Sigmoid colon (tissue), 7 donors: Measurements from ENCODE around the gene CCDC60. TPM values are rescaled to one million over a fixed set of nuclear protein-coding genes. Genes with fewer than 3 reads are reported as not detected.

Source experiments
- DNase-seq: peaks from one replicate; pipeline ENCODE4 v3.0.0-alpha.2; 2019
- H3K27ac ChIP-seq, 4 donors: fragments of 200-600 bp; sonication (generic); one replicate each; pipeline ENCODE4 v1.5.1; 2016 to 2019; ENCODE audit warnings: mild to moderate bottlenecking in 1 of 4
- H3K27me3 ChIP-seq, 3 donors: fragments of 200-600 bp; sonication (generic); one replicate each; pipeline ENCODE4 v1.5.1; 2019; ENCODE audit warnings: mild to moderate bottlenecking in 1 of 3
- H3K36me3 ChIP-seq, 4 donors: fragments of 200-600 bp; sonication (generic); one replicate each; pipeline ENCODE4 v1.5.1; 2016 to 2019
- H3K4me1 ChIP-seq, 4 donors: fragments of 200-600 bp; sonication (generic); one replicate each; pipeline ENCODE4 v1.5.1; 2017 to 2019
- H3K4me3 ChIP-seq, 4 donors: fragments of 200-600 bp; sonication (generic); one replicate each; pipeline ENCODE4 v1.5.1; 2017 to 2019; ENCODE audit warnings: mild to moderate bottlenecking in 2 of 4, moderate library complexity in 1 of 4
- H3K9me3 ChIP-seq, 4 donors: fragments of 200-600 bp in 3 of 4; sonication (generic) in 3 of 4; one replicate each; pipeline versions ENCODE4 v1.5.1 to v1.6.1; 2013 to 2019
- EP300 ChIP-seq, 4 donors: sonication (generic); formaldehyde crosslinking; IDR thresholded peaks; one replicate each; pipeline ENCODE4 v1.6.1; 2017; ENCODE audit warnings: antibody characterized with exemption in 4 of 4
- POLR2A ChIP-seq, 2 donors: fragments of 450-650 bp; IDR thresholded peaks; one replicate each; pipeline ENCODE4 v1.6.1; 2016; ENCODE audit warnings: antibody characterized with exemption in 2 of 2, mild to moderate bottlenecking in 2 of 2, moderate library complexity in 2 of 2
- POLR2AphosphoS5 ChIP-seq, 4 donors: sonication (generic); formaldehyde crosslinking; IDR thresholded peaks; one replicate each; pipeline ENCODE4 v1.6.1; 2017; ENCODE audit warnings: antibody characterized with exemption in 4 of 4
- WGBS, 2 donors: extraction: QIAGEN DNeasy Blood & Tissue Kit; methylation state at CpG; one replicate each; pipeline ENCODE4 v1.1.7; 2013; 5-methylcytosine and 5-hydroxymethylcytosine counted together
- intact Hi-C: fragments of 100-400 bp; cut with DNase I; formaldehyde crosslinking; loops from one replicate; pipeline ENCODE4 v1.15.1; 2023
- polyA plus RNA-seq, 3 donors: library from polyadenylated mRNA; stranded (reverse); fragments of 200-250 nt; gene quantifications; one replicate each; pipeline ENCODE4 v1.2.3, GENCODE V29; 2013
- total RNA-seq, 4 donors: library from RNA; depleted of rRNA; stranded (reverse); fragments of >200 nt; gene quantifications; one replicate each; pipeline ENCODE4 v1.1.0, GENCODE V29; 2016
- TF ChIP-seq, protein P1 (sequence below), 4 experiments: fragments of 450-650 bp in 3 of 4; fragments of 200-600 bp in 1 of 4; IDR thresholded peaks; one replicate each; pipeline ENCODE4 v1.5.1; 2016 to 2019; ENCODE audit warnings: antibody characterized with exemption in 4 of 4, mild to moderate bottlenecking in 3 of 4, moderate library complexity in 2 of 4
- donor health status: healthy with polysubstance abuse.
- donor health status: Bipolar disorder and iron deficiency.
- donor health status: healthy.

CCDC60 gene
- total and polyA plus RNA-seq, 7 donors, result 1.1 to 10.4 (median 1.6) TPM

DNA sequence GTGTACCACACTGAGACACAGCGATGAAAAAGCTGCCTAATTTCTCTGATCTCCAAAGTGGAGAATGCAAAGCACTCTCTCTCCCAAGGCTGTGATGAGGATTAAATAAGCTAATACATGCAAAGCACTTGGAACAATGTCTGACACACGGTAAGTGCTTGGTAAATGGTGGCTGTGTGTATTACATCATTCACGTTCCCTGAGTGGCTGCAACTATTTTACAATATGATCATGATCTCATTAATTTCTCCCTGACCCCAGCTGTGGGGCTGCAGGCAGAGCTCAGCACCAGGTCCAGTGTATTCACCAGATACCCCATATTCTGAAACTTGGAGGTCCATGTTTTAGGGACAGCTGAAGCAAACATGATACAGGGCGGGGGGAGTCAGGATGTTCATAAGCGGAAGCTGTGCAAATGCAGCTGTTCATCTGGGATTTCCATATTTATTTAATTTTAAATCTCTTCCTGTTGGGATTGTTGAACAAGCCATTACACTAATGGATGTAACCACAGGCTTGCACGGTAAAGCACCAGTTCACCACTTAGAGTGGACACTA lies 106.4 kb downstream of the CCDC60 start:
- H3K36me3 ChIP-seq, result no peaks in the 10 kb centered on the region
- H3K27ac ChIP-seq, result no peak overlapping the region
- TF ChIP-seq POLR2A (IDR thresholded peaks at IDR 0.05), result no peak
- no peak for TF ChIP-seq EP300 (IDR thresholded peaks at IDR 0.05)
- TF ChIP-seq, protein P1, sequence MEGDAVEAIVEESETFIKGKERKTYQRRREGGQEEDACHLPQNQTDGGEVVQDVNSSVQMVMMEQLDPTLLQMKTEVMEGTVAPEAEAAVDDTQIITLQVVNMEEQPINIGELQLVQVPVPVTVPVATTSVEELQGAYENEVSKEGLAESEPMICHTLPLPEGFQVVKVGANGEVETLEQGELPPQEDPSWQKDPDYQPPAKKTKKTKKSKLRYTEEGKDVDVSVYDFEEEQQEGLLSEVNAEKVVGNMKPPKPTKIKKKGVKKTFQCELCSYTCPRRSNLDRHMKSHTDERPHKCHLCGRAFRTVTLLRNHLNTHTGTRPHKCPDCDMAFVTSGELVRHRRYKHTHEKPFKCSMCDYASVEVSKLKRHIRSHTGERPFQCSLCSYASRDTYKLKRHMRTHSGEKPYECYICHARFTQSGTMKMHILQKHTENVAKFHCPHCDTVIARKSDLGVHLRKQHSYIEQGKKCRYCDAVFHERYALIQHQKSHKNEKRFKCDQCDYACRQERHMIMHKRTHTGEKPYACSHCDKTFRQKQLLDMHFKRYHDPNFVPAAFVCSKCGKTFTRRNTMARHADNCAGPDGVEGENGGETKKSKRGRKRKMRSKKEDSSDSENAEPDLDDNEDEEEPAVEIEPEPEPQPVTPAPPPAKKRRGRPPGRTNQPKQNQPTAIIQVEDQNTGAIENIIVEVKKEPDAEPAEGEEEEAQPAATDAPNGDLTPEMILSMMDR (IDR thresholded peaks at IDR 0.05), result no peak
- no peak for TF ChIP-seq POLR2AphosphoS5 (IDR thresholded peaks at IDR 0.05)
- H3K9me3 ChIP-seq, result no peaks in the 10 kb centered on the region
- H3K4me1 ChIP-seq, result no peaks in the 10 kb centered on the region
- no peak overlapping the region for H3K4me3 ChIP-seq
- 68 to 85% methylated on average over 6 of the region's 6 CpGs for WGBS, 2 donors
- no peaks in the 10 kb centered on the region for H3K27me3 ChIP-seq
- intact Hi-C loops, result loop anchor here (10.0 kb wide), 1 partner anchor 204 kb away; no protein-coding TSS in a partner anchor
- DNase-seq, result no peak

DNA sequence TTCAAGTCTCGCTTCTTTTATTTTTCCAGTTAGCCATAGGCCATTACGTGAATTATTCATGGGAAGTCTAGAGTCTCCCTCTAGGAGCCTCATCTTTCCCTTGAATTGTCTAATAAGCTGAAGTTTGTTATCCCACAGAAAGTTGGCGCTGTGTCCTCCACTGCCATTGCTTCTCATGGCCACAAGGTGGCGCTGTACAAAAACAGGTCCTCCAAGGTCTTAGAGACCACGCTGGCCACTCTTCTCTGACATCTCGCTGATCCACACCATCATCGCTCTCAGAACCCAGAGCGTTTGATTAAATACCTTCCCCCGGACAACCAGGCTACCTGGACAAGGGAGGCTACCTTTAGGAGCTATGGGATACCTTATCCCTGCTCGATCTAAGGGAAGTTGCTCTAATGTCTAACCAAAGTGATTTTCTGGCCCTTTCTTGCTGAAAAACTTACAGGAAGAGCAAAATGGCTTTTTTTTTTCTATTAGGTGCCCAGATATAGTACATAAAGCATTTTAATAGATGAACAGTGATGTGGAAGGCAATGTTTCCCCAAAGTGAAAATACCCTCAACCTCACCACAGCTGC lies 110.0 kb downstream of the CCDC60 start:
- Histone ChIP-seq H3K4me1 (peaks cover 0 to 11% (median 4%) of the 10 kb centered on the region in 4 donors), H3K27me3 (no peaks in the 10 kb centered on the region), H3K27ac (no peak overlapping the region), H3K4me3 (no peak overlapping the region), H3K9me3 (no peaks in the 10 kb centered on the region), H3K36me3 (no peaks in the 10 kb centered on the region)
- WGBS, 2 donors, result 23 to 34% methylated on average over 10 of the region's 10 CpGs
- TF ChIP-seq, protein P1 (IDR thresholded peaks at IDR 0.05), result peak in 3 of 4 experiments; percentile 35 to 63 (median 40)
- TF ChIP-seq POLR2A (IDR thresholded peaks at IDR 0.05), result no peak
- no peak for TF ChIP-seq POLR2AphosphoS5 (IDR thresholded peaks at IDR 0.05)
- TF ChIP-seq EP300 (IDR thresholded peaks at IDR 0.05), result no peak
- intact Hi-C loops, result loop anchor here (10.0 kb wide), 1 partner anchor 200 kb away; no protein-coding TSS in a partner anchor
- DNase-seq, result no peak

DNA sequence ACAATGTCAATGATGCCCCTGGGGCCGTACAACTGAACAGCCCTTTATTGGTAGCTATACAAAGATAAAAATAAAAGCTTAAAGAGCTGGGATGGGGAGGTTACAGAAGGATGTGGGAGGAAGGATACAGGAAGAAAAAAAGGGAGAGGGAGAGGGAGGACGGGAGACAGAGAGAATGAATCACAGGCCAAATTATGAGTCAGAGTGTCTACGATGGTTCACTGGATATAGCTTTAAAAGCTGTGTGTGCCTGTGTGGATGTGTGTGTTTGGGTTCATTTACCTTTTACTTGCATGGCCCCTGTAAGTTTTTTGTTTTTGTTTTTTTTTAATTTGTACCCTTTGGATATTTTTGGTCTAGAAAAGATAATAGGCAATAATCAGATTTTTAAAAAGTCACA lies 111.9 kb downstream of the CCDC60 start:
- 38 to 61% methylated on average over 3 of the region's 3 CpGs for WGBS, 2 donors
- H3K36me3 ChIP-seq, result no peaks in the 10 kb centered on the region
- peaks cover 0 to 11% (median 4%) of the 10 kb centered on the region in 4 donors for H3K4me1 ChIP-seq
- H3K9me3 ChIP-seq, result no peaks in the 10 kb centered on the region
- no peak overlapping the region for H3K4me3 ChIP-seq
- intact Hi-C loops, result loop anchor here (10.0 kb wide), 1 partner anchor 198 kb away; no protein-coding TSS in a partner anchor
- DNase-seq, result no peak
- no peaks in the 10 kb centered on the region for H3K27me3 ChIP-seq
- H3K27ac ChIP-seq, result no peak overlapping the region
- TF ChIP-seq POLR2A (IDR thresholded peaks at IDR 0.05) (no peak), EP300 (IDR thresholded peaks at IDR 0.05) (no peak), POLR2AphosphoS5 (IDR thresholded peaks at IDR 0.05) (no peak)
- TF ChIP-seq, protein P1 (IDR thresholded peaks at IDR 0.05), result no peak

DNA sequence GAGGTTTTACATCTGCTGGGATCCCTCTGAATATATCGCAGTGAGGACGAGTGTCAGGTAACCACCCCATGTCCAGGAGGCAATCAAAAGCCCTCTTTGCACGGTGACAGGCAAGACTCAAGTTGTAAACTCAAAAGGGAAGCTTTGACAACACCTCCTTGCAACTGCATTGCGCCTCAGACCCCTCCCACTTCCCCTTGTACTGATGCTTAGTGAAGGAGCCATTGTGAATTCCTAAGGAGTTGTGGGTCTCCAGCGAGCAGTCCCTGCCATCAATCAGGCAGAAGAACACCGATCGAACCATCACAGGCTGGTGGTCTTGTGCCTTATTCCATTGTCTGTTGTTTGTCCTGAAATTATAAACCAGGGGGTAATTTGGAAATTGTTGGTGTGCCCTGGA lies 112.6 kb downstream of the CCDC60 start:
- 39% methylated on average over 7 of the region's 7 CpGs for WGBS, 2 donors
- H3K9me3 ChIP-seq, result no peaks in the 10 kb centered on the region
- H3K4me3 ChIP-seq, result no peak overlapping the region
- TF ChIP-seq EP300 (IDR thresholded peaks at IDR 0.05), result no peak
- H3K27ac ChIP-seq, result no peak overlapping the region
- H3K27me3 ChIP-seq, result no peaks in the 10 kb centered on the region
- DNase-seq, result no peak
- no peaks in the 10 kb centered on the region for H3K36me3 ChIP-seq
- peaks cover 0 to 11% (median 4%) of the 10 kb centered on the region in 4 donors for H3K4me1 ChIP-seq
- intact Hi-C loops, result loop anchor here (10.0 kb wide), 1 partner anchor 198 kb away; no protein-coding TSS in a partner anchor

DNA sequence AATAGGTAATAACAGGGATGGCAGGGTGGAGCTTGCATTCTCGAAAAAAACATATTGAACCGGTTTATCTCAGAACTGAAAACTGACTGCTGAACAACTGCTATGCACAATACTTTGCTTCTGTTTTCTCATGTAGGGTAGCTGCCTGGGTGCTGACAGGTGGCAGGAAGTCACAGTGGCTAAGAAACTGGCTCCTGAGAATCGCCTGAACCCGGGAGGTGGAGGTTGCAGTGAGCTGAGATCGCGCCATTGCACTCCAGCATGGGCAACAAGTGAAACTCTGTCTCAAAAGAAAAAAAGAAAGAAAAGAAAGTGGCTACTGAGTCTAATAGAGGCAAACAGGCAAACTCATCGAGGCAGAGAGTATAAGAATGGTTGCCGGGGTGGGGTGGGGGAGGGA lies 113.1 kb downstream of the CCDC60 start:
- no peak overlapping the region for H3K27ac ChIP-seq
- no peaks in the 10 kb centered on the region for H3K36me3 ChIP-seq
- peaks cover 0 to 11% (median 4%) of the 10 kb centered on the region in 4 donors for H3K4me1 ChIP-seq
- H3K9me3 ChIP-seq, result no peaks in the 10 kb centered on the region
- WGBS, 2 donors, result 57 to 76% methylated on average over 8 of the region's 8 CpGs
- no peaks in the 10 kb centered on the region for H3K27me3 ChIP-seq
- intact Hi-C loops, result loop anchor here (10.0 kb wide), 1 partner anchor 197 kb away; no protein-coding TSS in a partner anchor
- TF ChIP-seq POLR2A (IDR thresholded peaks at IDR 0.05), result no peak
- no peak for TF ChIP-seq POLR2AphosphoS5 (IDR thresholded peaks at IDR 0.05)
- no peak for TF ChIP-seq EP300 (IDR thresholded peaks at IDR 0.05)
- no peak overlapping the region for H3K4me3 ChIP-seq
- DNase-seq, result no peak
